HTERT RPE-1 (cell line): ENCODE results near the gene RGS3.

ENCODE experiments used
- in situ Hi-C: fragments of 300-500 bp; cut with MboI; formaldehyde crosslinking; loops from 4 replicates; pipeline ENCODE4 v1.14.3; 2020; ENCODE audit warnings: low sequenced_read_pairs

Gene RGS3

GRCh38 chr9:113582698-113583200 lies 119.2 kb downstream of the RGS3 start:
- in situ Hi-C loops, result no loop called here

- in situ Hi-C loops, result no loop called here
Observed at GRCh38 chr9:113583511-113584427, 120.2 kb downstream of the RGS3 start.

- in situ Hi-C loops, result no loop called here
Observed at GRCh38 chr9:113584428-113585084, 121.0 kb downstream of the RGS3 start.

GRCh38 chr9:113585085-113585442 lies 121.5 kb downstream of the RGS3 start:
- in situ Hi-C loops, result no loop called here

GRCh38 chr9:113585555-113585954 lies 122.0 kb downstream of the RGS3 start:
- in situ Hi-C loops, result no loop called here

- in situ Hi-C loops, result no loop called here
Observed at GRCh38 chr9:113587471-113588031, 124.0 kb downstream of the RGS3 start.

- in situ Hi-C loops, result no loop called here
Observed at GRCh38 chr9:113588242-113588810, 124.8 kb downstream of the RGS3 start.

- in situ Hi-C loops, result no loop called here
Observed at GRCh38 chr9:113588936-113589335, 125.4 kb downstream of the RGS3 start.

GRCh38 chr9:113589407-113589806 lies 125.9 kb downstream of the RGS3 start:
- in situ Hi-C loops, result no loop called here

GRCh38 chr9:113589890-113590289 lies 126.4 kb downstream of the RGS3 start:
- in situ Hi-C loops, result no loop called here

- in situ Hi-C loops, result no loop called here
Observed at GRCh38 chr9:113590389-113590788, 126.9 kb downstream of the RGS3 start.

GRCh38 chr9:113590991-113591898 lies 127.7 kb downstream of the RGS3 start:
- in situ Hi-C loops, result no loop called here

- in situ Hi-C loops, result no loop called here
Observed at GRCh38 chr9:113591899-113592625, 128.5 kb downstream of the RGS3 start.

GRCh38 chr9:113592876-113593575 lies 129.5 kb downstream of the RGS3 start:
- in situ Hi-C loops, result no loop called here

- in situ Hi-C loops, result no loop called here
Observed at GRCh38 chr9:113593682-113594281, 130.3 kb downstream of the RGS3 start.

- in situ Hi-C loops, result no loop called here
Observed at GRCh38 chr9:113594484-113595299, 131.2 kb downstream of the RGS3 start.

GRCh38 chr9:113596616-113597320 lies 133.2 kb downstream of the RGS3 start:
- in situ Hi-C loops, result no loop called here
